ENCODE results near the gene TACO1. TPM values are rescaled to one million over a fixed set of nuclear protein-coding genes. Genes with fewer than 3 reads are reported as not detected.

The TACO1 gene
- total RNA-seq, 1 experiment from 2014 or later: 39.0 TPM

DNA sequence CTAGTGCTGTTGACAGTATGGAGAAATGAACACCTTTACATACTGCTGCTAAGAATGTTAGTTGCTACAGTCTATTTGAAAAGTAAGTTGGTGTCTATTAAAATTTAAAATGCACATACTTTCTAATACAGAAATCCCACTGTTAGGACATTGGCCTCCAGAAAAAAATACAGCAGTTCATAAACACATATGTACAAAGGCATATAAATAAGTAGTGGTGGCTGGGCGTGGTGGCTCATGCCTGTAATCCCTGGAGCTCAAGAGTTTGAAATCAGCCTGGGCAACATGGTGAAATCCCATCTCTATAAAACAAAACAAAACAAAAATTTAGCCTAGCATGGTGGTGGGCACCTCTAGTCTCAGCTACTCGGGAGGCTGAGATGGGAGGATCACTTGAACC lies 37.4 kb upstream of the TACO1 start:
- no peaks in the 10 kb centered on the region for H3K36me3 ChIP-seq (ENCODE audit: insufficient read depth, low read length, poor library complexity, severe bottlenecking)
- intact Hi-C loops (cut with micrococcal nuclease; ENCODE audit: unreplicated experiment): no loop called here
- DNase-seq (ENCODE audit: low spot score): no peak
- H3K27me3 ChIP-seq (replicated peaks; ENCODE audit: insufficient read depth, low read depth, low read length, poor library complexity): no peaks in the 10 kb centered on the region
- no peaks in the 10 kb centered on the region for H3K4me1 ChIP-seq (ENCODE audit: insufficient read depth, low read length, poor library complexity, severe bottlenecking)
- no peak for TF ChIP-seq EZH2 (IDR thresholded peaks at IDR 0.05; ENCODE audit: borderline replicate concordance, low read depth, low read length, poor library complexity, severe bottlenecking)
- TF ChIP-seq, protein P1, sequence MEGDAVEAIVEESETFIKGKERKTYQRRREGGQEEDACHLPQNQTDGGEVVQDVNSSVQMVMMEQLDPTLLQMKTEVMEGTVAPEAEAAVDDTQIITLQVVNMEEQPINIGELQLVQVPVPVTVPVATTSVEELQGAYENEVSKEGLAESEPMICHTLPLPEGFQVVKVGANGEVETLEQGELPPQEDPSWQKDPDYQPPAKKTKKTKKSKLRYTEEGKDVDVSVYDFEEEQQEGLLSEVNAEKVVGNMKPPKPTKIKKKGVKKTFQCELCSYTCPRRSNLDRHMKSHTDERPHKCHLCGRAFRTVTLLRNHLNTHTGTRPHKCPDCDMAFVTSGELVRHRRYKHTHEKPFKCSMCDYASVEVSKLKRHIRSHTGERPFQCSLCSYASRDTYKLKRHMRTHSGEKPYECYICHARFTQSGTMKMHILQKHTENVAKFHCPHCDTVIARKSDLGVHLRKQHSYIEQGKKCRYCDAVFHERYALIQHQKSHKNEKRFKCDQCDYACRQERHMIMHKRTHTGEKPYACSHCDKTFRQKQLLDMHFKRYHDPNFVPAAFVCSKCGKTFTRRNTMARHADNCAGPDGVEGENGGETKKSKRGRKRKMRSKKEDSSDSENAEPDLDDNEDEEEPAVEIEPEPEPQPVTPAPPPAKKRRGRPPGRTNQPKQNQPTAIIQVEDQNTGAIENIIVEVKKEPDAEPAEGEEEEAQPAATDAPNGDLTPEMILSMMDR (conservative IDR thresholded peaks at IDR 0.05; ENCODE audit: low read depth, low read length): no peak
- H3K27ac ChIP-seq (ENCODE audit: low read depth, low read length, poor library complexity, severe bottlenecking): no peak overlapping the region
- ChIA-PET CTCF (no interaction called here), POLR2A (ENCODE audit: low non-redundant PET) (no interaction called here)
- no peaks in the 10 kb centered on the region for H3K9me3 ChIP-seq (ENCODE audit: low read depth, low read length, poor library complexity, severe bottlenecking)
- H3K4me3 ChIP-seq (ENCODE audit: low read depth, low read length, poor library complexity, severe bottlenecking): no peak overlapping the region
- no TSS peak for BruUV-seq (replicated peaks)

DNA sequence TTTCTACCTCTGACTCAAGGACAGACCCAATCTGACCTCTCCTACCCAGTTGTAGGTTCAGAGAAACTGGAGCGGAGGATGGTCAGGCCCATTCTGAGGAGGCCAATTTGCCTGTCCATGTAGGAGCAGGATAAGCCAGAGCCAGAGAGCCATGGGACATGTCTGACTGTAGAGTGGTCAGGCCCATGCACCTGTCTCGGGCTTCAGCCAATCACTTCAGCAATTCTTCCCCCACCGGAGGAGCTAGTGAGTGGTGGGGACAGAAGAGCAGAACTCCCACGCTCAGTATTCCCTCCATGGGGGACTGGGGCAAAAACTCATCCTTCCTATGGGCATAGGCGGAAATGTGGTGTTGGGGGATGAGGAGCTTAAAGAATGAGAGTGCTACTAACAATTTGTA lies 36.1 kb upstream of the TACO1 start:
- BruUV-seq (replicated peaks): no TSS peak
- H3K4me3 ChIP-seq (ENCODE audit: low read depth, low read length, poor library complexity, severe bottlenecking): no peak overlapping the region
- no peaks in the 10 kb centered on the region for H3K36me3 ChIP-seq (ENCODE audit: insufficient read depth, low read length, poor library complexity, severe bottlenecking)
- DNase-seq (ENCODE audit: low spot score): no peak
- ChIA-PET CTCF (no interaction called here), POLR2A (ENCODE audit: low non-redundant PET) (no interaction called here)
- no peak overlapping the region for H3K27ac ChIP-seq (ENCODE audit: low read depth, low read length, poor library complexity, severe bottlenecking)
- H3K4me1 ChIP-seq (ENCODE audit: insufficient read depth, low read length, poor library complexity, severe bottlenecking): no peaks in the 10 kb centered on the region
- H3K27me3 ChIP-seq (replicated peaks; ENCODE audit: insufficient read depth, low read depth, low read length, poor library complexity): no peaks in the 10 kb centered on the region
- intact Hi-C loops (cut with micrococcal nuclease; ENCODE audit: unreplicated experiment): no loop called here
- H3K9me3 ChIP-seq (ENCODE audit: low read depth, low read length, poor library complexity, severe bottlenecking): no peaks in the 10 kb centered on the region
- TF ChIP-seq EZH2 (IDR thresholded peaks at IDR 0.05; ENCODE audit: borderline replicate concordance, low read depth, low read length, poor library complexity, severe bottlenecking): no peak
- TF ChIP-seq, protein P1 (conservative IDR thresholded peaks at IDR 0.05; ENCODE audit: low read depth, low read length): no peak

DNA sequence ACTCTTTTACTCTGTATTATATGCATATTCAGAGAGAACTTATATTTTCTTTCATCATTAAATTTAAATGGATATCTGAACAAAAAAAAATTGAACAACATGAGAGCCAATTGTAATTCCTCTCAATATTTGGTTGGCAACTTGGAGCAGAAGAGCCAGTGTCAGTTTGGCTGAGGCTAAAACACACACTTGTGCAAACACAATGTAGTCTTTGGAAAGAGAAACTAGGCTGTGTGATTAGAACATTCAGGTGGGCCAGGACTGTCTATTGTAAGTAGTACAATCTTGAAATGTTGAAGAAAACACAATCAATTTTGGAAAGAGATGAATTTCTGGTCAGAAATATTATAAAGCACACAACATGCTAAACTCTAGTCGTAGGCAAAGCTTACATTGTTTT lies 33.5 kb upstream of the TACO1 start:
- intact Hi-C loops (cut with micrococcal nuclease; ENCODE audit: unreplicated experiment): no loop called here
- no peak for DNase-seq (ENCODE audit: low spot score)
- H3K27me3 ChIP-seq (replicated peaks; ENCODE audit: insufficient read depth, low read depth, low read length, poor library complexity): no peaks in the 10 kb centered on the region
- BruUV-seq (replicated peaks): no TSS peak
- H3K27ac ChIP-seq (ENCODE audit: low read depth, low read length, poor library complexity, severe bottlenecking): no peak overlapping the region
- H3K36me3 ChIP-seq (ENCODE audit: insufficient read depth, low read length, poor library complexity, severe bottlenecking): no peaks in the 10 kb centered on the region
- H3K9me3 ChIP-seq (ENCODE audit: low read depth, low read length, poor library complexity, severe bottlenecking): no peaks in the 10 kb centered on the region
- CTCF ChIA-PET: interaction anchor here (0.6 kb wide), 1 partner anchor 11 kb away, joined by 4 read pairs; no protein-coding TSS in a partner anchor
- TF ChIP-seq, protein P1 (conservative IDR thresholded peaks at IDR 0.05; ENCODE audit: low read depth, low read length): no peak
- TF ChIP-seq EZH2 (IDR thresholded peaks at IDR 0.05; ENCODE audit: borderline replicate concordance, low read depth, low read length, poor library complexity, severe bottlenecking): no peak
- H3K4me1 ChIP-seq (ENCODE audit: insufficient read depth, low read length, poor library complexity, severe bottlenecking): peaks cover 3% of the 10 kb centered on the region
- H3K4me3 ChIP-seq (ENCODE audit: low read depth, low read length, poor library complexity, severe bottlenecking): no peak overlapping the region
- POLR2A ChIA-PET (ENCODE audit: low non-redundant PET): no interaction called here
